Chondrocyte (in vitro differentiated cells): ENCODE measurements around the gene S100A16. TPM values are rescaled to one million over a fixed set of nuclear protein-coding genes. Genes with fewer than 3 reads are reported as not detected.
A peak's percentile ranks its signal among the peaks of the same experiment; 100 is the strongest.

Source experiments
- DNase-seq: peaks from one replicate; pipeline ENCODE4 v3.0.0; 2021; ENCODE audit warnings: mixed read lengths, low spot score
- H3K27ac Mint-ChIP-seq: one replicate; pipeline ENCODE4 v1.8.0; 2021; ENCODE audit warnings: mild to moderate bottlenecking, moderate library complexity, mixed read lengths; ENCODE audit not compliant: unreplicated experiment
- H3K27me3 Mint-ChIP-seq: 2 replicates; pipeline ENCODE4 v1.8.0; 2021; ENCODE audit warnings: low read depth, mixed read lengths
- H3K36me3 Mint-ChIP-seq: 2 replicates; pipeline ENCODE4 v1.8.0; 2021; ENCODE audit warnings: low read depth, mixed read lengths
- H3K4me1 Mint-ChIP-seq: 2 replicates; pipeline ENCODE4 v1.8.0; 2021; ENCODE audit warnings: low read depth, mild to moderate bottlenecking, mixed read lengths
- H3K4me3 Mint-ChIP-seq: one replicate; pipeline ENCODE4 v1.8.0; 2021; ENCODE audit warnings: mild to moderate bottlenecking, moderate library complexity, mixed read lengths; ENCODE audit not compliant: unreplicated experiment
- H3K9me3 Mint-ChIP-seq: 2 replicates; pipeline ENCODE4 v1.8.0; 2021; ENCODE audit warnings: low read depth, mixed read lengths
- CTCF ChIP-seq: fragments of 200-600 bp; sonication (generic); IDR thresholded peaks from 2 replicates; pipeline ENCODE4 v1.5.0; 2021; ENCODE audit warnings: antibody characterized with exemption, mild to moderate bottlenecking, moderate library complexity
- total RNA-seq: library from RNA; stranded (reverse); gene quantifications from 3 replicates; pipeline ENCODE4 v1.2.1, GENCODE V29; 2021

The S100A16 gene
- total RNA-seq, 1 donor from 2014 or later, result 111 TPM

- peaks cover 7% of the 10 kb centered on the region for H3K4me1 Mint-ChIP-seq
- DNase-seq, result peak; percentile 47
- no peak for TF ChIP-seq CTCF
- no peaks in the 10 kb centered on the region for H3K27me3 Mint-ChIP-seq
- H3K9me3 Mint-ChIP-seq, result no peaks in the 10 kb centered on the region
- peaks cover 16% of the 10 kb centered on the region for H3K36me3 Mint-ChIP-seq
- H3K4me3 Mint-ChIP-seq, result no peak overlapping the region
- peak overlapping the region; percentile 76 for H3K27ac Mint-ChIP-seq
Observed at GRCh38 chr1:153649137-153649862, 36.4 kb upstream of the S100A16 start.

GRCh38 chr1:153648000-153648643, 35.2 kb upstream of the S100A16 start:
- peak; percentile 56 for DNase-seq
- peaks cover 6% of the 10 kb centered on the region for H3K4me1 Mint-ChIP-seq
- no peaks in the 10 kb centered on the region for H3K27me3 Mint-ChIP-seq
- TF ChIP-seq CTCF, result no peak
- no peak overlapping the region for H3K4me3 Mint-ChIP-seq
- no peaks in the 10 kb centered on the region for H3K9me3 Mint-ChIP-seq
- no peak overlapping the region for H3K27ac Mint-ChIP-seq
- H3K36me3 Mint-ChIP-seq, result peaks cover 27% of the 10 kb centered on the region

- H3K4me3 Mint-ChIP-seq, result no peak overlapping the region
- peaks cover 33% of the 10 kb centered on the region for H3K36me3 Mint-ChIP-seq
- TF ChIP-seq CTCF, result no peak
- DNase-seq, result peak; percentile 21
- H3K27me3 Mint-ChIP-seq, result no peaks in the 10 kb centered on the region
- H3K9me3 Mint-ChIP-seq, result no peaks in the 10 kb centered on the region
- no peaks in the 10 kb centered on the region for H3K4me1 Mint-ChIP-seq
- no peak overlapping the region for H3K27ac Mint-ChIP-seq
Observed at GRCh38 chr1:153647346-153647714, 34.4 kb upstream of the S100A16 start.

GRCh38 chr1:153646672-153647345, 33.9 kb upstream of the S100A16 start:
- peaks cover 37% of the 10 kb centered on the region for H3K36me3 Mint-ChIP-seq
- no peaks in the 10 kb centered on the region for H3K9me3 Mint-ChIP-seq
- H3K4me1 Mint-ChIP-seq, result no peaks in the 10 kb centered on the region
- H3K4me3 Mint-ChIP-seq, result no peak overlapping the region
- peak; percentile 12 for DNase-seq
- H3K27ac Mint-ChIP-seq, result no peak overlapping the region
- H3K27me3 Mint-ChIP-seq, result no peaks in the 10 kb centered on the region
- TF ChIP-seq CTCF, result no peak

GRCh38 chr1:153643816-153644215, 30.9 kb upstream of the S100A16 start:
- no peak overlapping the region for H3K4me3 Mint-ChIP-seq
- peaks cover 46% of the 10 kb centered on the region for H3K36me3 Mint-ChIP-seq
- no peak for TF ChIP-seq CTCF
- H3K4me1 Mint-ChIP-seq, result no peaks in the 10 kb centered on the region
- no peak for DNase-seq
- no peaks in the 10 kb centered on the region for H3K27me3 Mint-ChIP-seq
- H3K9me3 Mint-ChIP-seq, result no peaks in the 10 kb centered on the region
- no peak overlapping the region for H3K27ac Mint-ChIP-seq
